NCI-H1436 (cell line): ENCODE results near the gene NEBL.

ENCODE experiments used
- DNase-seq: peaks from one replicate; lab custom pipeline; 2025; lab: John Stamatoyannopoulos, UW

The NEBL gene

DNA sequence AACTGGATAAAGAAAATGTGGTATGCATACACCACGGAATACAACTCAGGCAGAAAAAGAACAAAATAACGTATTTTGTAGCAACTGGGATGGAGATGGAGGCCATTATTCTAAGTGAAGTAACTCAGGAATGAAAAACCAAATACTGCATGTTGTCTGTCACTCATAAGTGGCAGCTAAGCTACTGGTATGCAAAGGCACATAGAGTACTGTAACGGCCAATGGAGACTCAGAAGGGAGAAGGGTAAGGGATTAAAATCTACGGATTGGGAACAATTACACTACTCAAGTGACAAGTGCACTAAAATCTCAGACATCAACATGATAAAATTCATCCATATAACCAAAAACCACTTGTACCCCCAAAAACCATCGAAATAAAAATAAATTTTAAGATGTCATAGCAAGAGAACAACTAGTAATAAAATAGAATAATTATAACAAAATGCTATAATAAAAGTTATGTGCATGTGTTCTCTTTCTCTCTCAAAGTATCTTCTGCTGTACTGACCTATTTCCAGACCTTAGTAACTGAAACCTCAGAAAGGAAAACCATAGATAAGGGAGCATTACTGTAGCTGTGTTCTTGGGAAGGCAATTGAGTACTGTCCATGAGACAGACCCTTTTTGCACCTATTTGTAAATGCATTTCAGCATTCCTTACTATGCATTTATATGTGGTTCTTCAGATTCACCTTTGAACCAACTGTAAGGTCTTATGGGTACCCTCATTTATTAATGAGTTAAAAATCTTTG is 6.7 kb upstream of the NEBL start:
- DNase-seq: no peak

DNA sequence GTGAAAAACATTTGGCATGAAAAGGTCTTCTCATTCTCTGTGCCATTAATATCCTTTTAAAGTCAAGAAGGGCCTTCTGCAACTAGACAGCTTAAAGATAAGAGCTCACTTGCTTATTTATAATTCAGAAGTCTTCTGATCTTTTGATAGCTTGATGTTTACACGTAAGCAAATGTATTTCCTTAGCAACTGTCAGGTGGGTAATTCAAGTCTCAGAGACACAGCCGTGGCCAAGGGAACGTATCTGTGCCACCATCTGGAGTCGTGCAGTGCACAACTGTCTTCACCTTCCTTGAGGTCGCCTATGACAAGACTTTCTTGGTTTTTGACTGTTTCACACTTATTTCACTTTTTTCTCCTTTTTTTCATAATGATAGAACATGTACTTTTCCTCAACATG is 4.0 kb upstream of the NEBL start:
- no peak for DNase-seq

DNA sequence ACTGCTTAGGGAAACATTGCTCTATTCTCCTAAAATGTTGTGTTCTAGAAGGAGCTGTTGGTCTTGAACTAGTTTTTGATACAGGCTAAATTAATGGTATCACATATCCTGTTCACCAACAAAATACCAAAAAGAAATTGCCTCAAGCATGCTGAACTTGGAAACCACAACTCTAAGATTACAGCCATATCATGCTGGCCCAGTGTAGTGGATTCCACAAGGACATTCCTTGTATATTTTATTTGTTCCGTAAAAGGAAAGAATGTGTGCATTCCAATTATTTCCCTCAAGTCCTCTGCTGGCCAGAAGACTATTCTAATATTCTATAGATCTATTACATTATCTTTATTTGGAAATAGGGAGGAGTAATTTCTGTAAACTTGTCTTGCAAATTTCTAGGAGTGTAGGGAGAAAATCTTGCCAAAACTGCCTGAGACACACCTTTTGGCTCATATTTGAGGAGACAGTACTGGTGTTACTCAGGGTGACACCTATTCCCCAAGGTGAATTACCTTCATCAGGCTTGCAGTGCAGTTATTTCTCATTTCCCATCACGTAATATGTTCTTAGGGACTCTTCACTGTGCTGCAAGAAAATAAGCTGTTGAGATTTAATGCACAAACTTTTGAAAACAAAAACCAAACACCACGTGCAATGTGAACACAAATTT is 1.9 kb upstream of the NEBL start:
- DNase-seq: no peak

- DNase-seq: no peak
Measured at GRCh38 chr10:20893297-20893696, 3.8 kb downstream of the NEBL start.

DNA sequence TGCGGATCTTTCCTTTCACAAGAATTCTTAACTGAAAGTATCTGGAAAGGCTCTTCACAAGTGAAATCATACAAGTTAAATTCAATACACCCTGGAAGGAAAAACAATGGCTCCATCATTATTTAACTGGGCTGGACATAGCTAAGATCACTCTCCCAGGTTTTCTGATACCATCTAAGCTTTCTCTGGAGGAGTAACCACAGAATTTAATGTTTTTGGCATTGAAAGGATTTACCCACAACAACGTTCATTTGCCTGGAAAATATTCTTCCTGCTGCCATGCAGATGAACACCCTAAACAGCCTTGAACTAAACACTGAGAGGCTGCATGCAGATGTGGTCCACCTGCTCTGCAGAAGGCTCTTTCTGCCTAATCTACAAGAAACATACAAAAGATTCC is 4.3 kb downstream of the NEBL start:
- no peak for DNase-seq

DNA sequence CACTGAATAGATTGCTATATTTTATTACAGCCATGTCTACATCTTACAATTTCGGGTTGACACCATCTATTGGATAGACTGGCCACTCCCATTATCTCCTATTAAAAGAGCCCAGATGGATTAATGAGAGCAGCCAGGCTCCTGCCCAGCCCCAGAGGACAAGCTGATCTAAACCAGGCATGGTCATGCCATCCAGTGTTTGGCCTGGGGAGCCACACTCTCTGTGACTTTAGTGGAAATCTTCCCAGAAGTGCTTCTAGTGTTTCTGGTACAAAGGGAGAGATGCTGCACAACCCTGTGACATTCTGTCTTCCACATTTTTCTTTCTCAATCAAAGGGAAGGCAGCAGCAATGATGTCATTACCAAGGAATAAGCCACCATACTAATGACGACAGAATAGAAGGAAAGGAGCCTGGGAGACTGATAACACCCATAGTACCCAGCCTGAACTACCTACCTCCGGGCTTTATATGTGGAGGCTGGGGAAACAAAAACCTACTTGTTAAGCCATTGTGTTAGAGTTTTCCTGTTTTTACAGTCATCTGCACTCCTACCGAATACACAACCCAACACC is 5.0 kb downstream of the NEBL start:
- DNase-seq: no peak

- no peak for DNase-seq
Measured at GRCh38 chr10:20891338-20891714, 5.8 kb downstream of the NEBL start.

DNA sequence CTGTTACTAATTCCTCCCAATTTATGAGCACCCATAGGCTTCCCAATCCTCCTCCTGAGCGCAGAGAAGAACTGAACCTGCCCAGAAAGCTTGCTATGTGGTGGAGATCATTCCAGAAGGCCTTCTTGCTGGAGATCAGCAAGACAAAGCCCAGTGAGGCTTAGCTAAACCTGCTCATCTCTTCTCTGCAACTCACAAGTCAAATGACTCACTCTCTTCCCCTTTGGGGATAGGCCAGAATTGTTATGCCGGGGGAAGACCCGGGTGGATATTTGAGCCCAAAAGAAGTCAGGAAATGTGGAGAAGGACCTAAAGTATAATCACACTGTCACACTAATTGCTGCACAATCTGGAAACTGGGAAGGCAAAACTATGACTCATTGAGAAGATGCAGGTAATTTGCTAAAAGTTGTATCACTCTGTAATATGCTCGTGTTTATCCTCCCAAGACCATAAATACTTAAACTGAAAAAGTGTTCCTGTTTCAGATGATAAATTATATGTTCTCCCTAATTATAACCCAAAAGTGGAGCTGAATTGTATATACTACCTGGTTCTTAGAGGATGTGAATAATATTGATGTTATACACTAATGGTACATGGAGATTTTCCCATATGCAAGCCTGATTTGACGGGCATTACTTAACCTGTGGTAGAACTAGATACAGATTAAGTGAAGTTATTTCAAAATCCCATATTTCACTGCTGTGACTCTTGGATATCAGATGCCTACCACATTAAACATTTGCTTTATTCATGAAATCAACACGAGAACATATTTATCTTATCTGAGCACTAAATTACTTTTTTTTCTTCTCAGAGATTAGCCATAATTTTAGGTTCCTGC is 6.4 kb downstream of the NEBL start:
- no peak for DNase-seq

DNA sequence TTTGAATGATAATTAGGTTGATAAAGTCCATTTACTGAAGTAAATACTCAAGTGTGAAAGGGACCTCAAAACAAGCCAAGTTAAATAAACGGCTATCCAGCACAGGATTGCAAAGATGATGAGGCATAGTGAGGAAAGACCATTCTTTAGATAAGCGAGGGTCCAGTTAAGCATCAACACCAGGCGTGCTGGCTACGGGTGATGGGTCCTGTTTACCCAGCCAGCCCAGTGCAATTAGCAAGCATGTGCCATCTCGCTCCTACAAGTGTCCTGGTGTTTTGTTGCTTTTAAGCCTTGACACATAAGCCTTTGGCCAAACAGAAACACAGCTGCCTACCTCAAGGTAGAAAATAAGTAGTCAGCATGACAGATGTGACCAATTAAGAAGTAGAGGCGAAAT is 7.1 kb downstream of the NEBL start:
- DNase-seq: no peak

GRCh38 chr10:20888620-20889330 is 8.3 kb downstream of the NEBL start:
- DNase-seq: no peak

- no peak for DNase-seq
Measured at GRCh38 chr10:20887706-20888555, 9.2 kb downstream of the NEBL start.

DNA sequence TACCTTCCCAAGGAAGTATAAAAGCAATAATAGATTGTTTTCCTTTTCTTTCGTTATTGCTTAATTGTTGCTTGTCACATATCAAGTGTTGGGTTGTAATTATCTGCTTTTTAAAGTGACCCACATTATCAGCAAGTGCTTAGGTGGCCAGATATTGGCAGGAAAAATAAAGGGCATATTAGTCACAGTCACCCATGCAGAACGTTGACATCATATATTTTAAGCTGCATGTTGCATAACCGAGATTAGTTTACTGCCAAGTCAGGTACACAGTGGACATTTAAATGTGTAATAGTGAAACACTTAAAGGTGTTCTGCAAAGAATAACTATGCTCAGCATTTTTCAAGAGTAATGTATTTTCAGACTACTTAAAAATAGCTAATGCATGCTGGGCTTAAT is 11.4 kb downstream of the NEBL start:
- no peak for DNase-seq

DNA sequence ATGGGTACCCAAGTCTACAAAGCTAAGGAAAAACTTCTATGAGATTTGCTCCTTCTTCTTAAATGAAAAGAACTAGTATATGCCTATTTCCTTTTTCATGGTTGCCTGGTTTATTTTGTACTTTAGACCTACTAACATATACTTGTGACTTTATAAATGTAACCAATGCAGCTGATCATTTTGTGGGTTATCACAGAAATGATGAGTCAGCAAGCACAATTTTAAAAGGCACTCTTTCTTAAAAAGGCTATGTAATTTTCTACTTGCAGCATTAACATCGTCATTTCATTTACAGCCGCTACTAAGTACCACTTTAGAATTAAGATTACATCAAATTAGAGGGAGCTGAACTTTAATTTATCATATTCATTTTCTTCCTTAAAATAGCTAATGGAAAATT is 13.6 kb downstream of the NEBL start:
- no peak for DNase-seq

DNA sequence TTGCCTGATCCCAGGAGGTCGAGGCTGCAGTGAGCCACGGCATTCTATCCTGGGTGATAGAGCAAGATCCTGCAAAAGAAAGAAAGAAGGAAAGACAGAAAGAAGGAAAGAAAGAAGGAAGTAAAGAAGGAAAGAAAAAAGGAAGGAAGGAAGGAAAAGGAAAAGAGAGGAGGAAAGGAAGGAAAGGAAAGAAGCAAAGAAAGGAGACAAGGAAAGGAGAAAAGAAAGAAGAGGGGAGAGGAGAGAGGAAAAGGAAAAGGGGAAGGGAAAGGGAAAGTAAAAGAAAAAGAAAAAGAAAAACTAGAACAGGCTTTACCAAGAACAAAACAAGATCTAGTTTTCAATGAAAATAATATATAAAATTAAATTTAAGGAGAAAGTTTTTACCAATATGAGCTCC is 15.0 kb downstream of the NEBL start:
- no peak for DNase-seq

DNA sequence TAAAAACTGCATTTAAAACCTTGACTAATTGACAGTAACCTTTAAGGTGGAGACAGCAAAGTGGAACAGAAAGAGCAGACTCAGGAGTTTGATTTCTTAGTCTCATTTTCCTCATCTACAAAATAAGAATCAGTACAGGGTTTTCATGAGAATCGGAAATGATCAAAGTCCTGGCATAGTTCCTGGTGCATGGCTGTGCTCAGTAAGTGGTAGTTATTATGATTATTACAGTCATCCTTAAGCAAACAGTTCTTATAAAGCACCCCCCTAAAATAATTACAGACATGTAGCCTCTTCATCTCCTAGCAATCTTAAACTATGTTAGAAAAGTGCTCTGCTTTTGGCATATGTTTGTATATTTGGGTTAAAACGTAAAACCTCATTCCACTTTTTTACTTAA is 18.0 kb downstream of the NEBL start:
- DNase-seq: no peak

DNA sequence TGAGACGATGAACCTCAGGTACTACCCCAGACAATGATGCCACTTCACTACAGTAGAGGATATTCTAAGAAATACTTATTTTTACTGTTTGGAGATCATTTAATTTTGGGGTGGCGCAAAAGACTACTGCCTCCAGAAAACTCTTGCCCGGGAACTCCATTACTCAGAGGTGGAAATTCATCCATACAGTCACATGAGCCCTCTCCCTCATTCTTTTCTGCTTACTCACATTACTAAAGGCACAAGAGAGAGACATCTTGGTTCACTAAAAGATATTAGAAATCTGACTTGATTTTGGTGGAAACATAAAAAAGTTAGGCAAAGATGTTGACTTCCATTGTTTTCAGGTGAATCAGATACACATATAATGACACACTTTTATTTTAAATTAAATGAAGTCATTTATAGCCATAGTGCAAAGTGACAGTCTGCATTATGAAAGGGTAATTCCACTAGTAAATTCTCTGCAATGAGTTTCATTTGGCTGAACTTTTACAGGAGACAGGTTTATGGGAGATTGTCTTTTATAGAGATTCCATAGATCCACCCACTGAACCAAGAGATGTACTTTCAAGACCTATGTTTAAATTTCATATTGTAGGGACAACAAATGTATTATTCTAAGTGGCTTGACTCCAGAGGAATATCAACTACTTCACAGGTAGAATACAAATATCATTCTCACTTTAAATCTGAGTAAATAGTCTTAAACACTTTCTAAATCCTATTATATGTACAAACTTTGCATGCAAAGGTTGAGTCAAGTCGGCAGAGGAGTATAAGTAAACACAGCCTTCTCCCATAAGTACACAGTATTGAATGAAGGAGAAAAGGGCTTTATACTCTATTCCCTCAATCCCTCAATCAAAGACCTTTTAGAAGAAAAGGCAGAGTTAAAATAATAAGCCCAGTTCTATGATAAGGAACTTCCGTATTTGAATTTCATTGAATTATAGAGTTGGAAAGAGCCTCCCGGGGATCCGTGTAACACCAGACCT is 18.8 kb downstream of the NEBL start:
- DNase-seq: no peak

DNA sequence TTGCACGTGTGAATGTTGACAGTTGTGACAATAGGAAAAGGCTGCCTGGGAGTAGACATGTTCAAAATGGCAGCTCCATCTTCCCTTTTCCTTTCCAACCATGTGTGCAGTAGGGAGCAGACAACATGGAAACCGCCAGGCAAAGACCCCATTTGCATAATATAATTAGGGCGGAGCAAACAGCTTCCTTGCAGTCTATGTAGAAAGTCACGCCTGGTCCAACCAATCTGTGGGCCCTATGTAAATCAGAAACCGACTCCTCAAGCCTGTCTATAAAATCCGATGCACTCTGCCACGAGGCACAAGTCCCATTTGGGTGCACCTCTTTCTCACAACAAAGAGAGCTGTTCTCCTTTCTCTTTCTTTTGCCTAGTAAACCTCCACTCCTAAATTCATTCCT is 19.6 kb downstream of the NEBL start:
- no peak for DNase-seq

DNA sequence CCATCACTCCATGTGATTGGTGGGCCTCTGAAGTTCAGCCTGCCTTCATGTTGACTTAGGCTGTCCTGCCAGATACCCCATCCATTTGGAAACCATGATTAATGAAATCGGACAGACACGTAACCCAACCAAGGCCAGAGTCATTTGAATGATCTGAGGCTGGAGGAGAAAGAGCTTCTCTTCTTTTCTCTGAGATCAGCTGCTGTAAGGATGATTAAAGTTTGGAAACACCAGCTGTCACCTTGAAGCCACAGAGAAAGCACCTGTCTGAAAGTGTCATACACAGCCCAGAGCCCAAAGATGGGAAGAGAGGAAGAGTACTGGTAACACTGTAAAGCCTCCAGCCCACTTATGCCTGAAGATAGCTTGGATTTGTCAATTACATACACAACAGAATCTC is 22.9 kb downstream of the NEBL start:
- DNase-seq: no peak

GRCh38 chr10:20871970-20872369 is 25.1 kb downstream of the NEBL start:
- peak; percentile 62 for DNase-seq

DNA sequence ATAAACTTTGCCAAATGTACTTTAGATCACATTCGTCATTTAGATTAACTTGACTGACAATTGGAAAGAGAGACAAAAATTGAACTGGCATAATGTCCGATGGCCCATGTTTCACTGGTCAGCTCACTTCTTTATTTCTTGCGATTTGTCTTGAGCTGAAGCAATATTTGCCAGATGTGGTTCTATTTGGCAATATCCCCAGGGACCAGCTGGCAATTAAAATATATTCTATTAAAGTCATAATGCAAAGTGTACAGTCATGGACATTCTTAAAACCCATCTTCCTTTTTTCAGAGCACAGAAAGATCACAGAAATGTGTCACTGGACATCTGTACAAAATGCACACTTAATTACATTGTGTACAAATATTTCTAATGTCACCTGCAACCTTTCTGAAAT is 26.3 kb downstream of the NEBL start:
- no peak for DNase-seq
